ENCODE results near the gene SH2D1A.
"Not testable (repeated sequence)": the region's sequence is repeated elsewhere in the genome, so short reads cannot be mapped to it uniquely, and the experiment has no call there.

SH2D1A gene

GRCh38 chrX:124346117-124346876 lies at the start of gene SH2D1A:
SH2D1A (plus strand) TSS chrX:124346563; CDS start chrX:124346643, 80 bp downstream.
- DNase-seq, result no peak

- not testable (repeated sequence) for DNase-seq
These were observed 47.0 kb upstream of the SH2D1A start for GRCh38 chrX:124299323-124299722.

- no peak for DNase-seq
These were observed 46.0 kb upstream of the SH2D1A start for GRCh38 chrX:124300405-124300804.

GRCh38 chrX:124307253-124307907 lies 39.0 kb upstream of the SH2D1A start:
- no peak for DNase-seq

GRCh38 chrX:124325732-124326131 lies 20.6 kb upstream of the SH2D1A start:
- DNase-seq, result no peak

GRCh38 chrX:124328765-124329164 lies 17.6 kb upstream of the SH2D1A start:
- no peak for DNase-seq

GRCh38 chrX:124332481-124333424 lies 13.6 kb upstream of the SH2D1A start, which contains the start of gene TEX13D:
TEX13D (plus strand) TSS chrX:124332660; CDS start chrX:124332918, 258 bp downstream.
- no peak for DNase-seq

- DNase-seq, result no peak
These were observed 12.5 kb upstream of the SH2D1A start for GRCh38 chrX:124333862-124334261.

- DNase-seq, result not testable (repeated sequence)
These were observed 11.8 kb upstream of the SH2D1A start for GRCh38 chrX:124334555-124334954.

GRCh38 chrX:124335598-124335997 lies 10.8 kb upstream of the SH2D1A start:
- DNase-seq, result no peak

- no peak for DNase-seq
These were observed 8.4 kb upstream of the SH2D1A start for GRCh38 chrX:124337916-124338315.

GRCh38 chrX:124338733-124339514 lies 7.4 kb upstream of the SH2D1A start:
- no peak for DNase-seq

- DNase-seq, result no peak
These were observed 4.8 kb upstream of the SH2D1A start for GRCh38 chrX:124341396-124342132.

GRCh38 chrX:124342174-124342867 lies 4.0 kb upstream of the SH2D1A start:
- no peak for DNase-seq

GRCh38 chrX:124343016-124343415 lies 3.3 kb upstream of the SH2D1A start:
- no peak for DNase-seq

GRCh38 chrX:124344246-124344645 lies 2.1 kb upstream of the SH2D1A start:
- no peak for DNase-seq

- no peak for DNase-seq
These were observed 496 bp downstream of the SH2D1A start for GRCh38 chrX:124346877-124347241.

- no peak for DNase-seq
These were observed 879 bp downstream of the SH2D1A start for GRCh38 chrX:124347242-124347641.

- no peak for DNase-seq
These were observed 1.8 kb downstream of the SH2D1A start for GRCh38 chrX:124348182-124348581.

- DNase-seq, result no peak
These were observed 2.6 kb downstream of the SH2D1A start for GRCh38 chrX:124348885-124349453.

GRCh38 chrX:124354648-124355047 lies 8.3 kb downstream of the SH2D1A start:
- no peak for DNase-seq
